DMS 273 treated with DMSO at 0.1 percent for 48 hours (cell line): ENCODE results near the gene R3HDM2.
"Not testable (repeated sequence)": the region's sequence is repeated elsewhere in the genome, so short reads cannot be mapped to it uniquely, and the experiment has no call there.

Source experiments
- DNase-seq: peaks from one replicate; lab custom pipeline; 2025; lab: John Stamatoyannopoulos, UW

The R3HDM2 gene

GRCh38 chr12:57329219-57329618 is 101.6 kb downstream of the R3HDM2 start:
- DNase-seq: no peak

GRCh38 chr12:57325395-57325794 is 105.4 kb downstream of the R3HDM2 start:
- no peak for DNase-seq

GRCh38 chr12:57323416-57323815 is 107.4 kb downstream of the R3HDM2 start:
- no peak for DNase-seq

- DNase-seq: no peak
These were observed 110.2 kb downstream of the R3HDM2 start for GRCh38 chr12:57320639-57321038.

- no peak for DNase-seq
These were observed 111.0 kb downstream of the R3HDM2 start for GRCh38 chr12:57319678-57320469.

GRCh38 chr12:57315681-57316080 is 115.2 kb downstream of the R3HDM2 start:
- DNase-seq: no peak

- not testable (repeated sequence) for DNase-seq
These were observed 118.6 kb downstream of the R3HDM2 start for GRCh38 chr12:57312287-57312686.

- no peak for DNase-seq
These were observed 121.4 kb downstream of the R3HDM2 start for GRCh38 chr12:57309420-57309819.

GRCh38 chr12:57300961-57301584 is 129.8 kb downstream of the R3HDM2 start:
- no peak for DNase-seq

- no peak for DNase-seq
These were observed 131.3 kb downstream of the R3HDM2 start for GRCh38 chr12:57299514-57300016.

GRCh38 chr12:57296291-57296690 is 134.6 kb downstream of the R3HDM2 start:
- DNase-seq: no peak

GRCh38 chr12:57282073-57282472 is 148.8 kb downstream of the R3HDM2 start:
- not testable (repeated sequence) for DNase-seq

GRCh38 chr12:57280211-57281062 is 150.4 kb downstream of the R3HDM2 start:
- DNase-seq: no peak

GRCh38 chr12:57278465-57279381 is 152.1 kb downstream of the R3HDM2 start:
- DNase-seq: no peak

- DNase-seq: no peak
These were observed 153.8 kb downstream of the R3HDM2 start for GRCh38 chr12:57276935-57277563.

- not testable (repeated sequence) for DNase-seq
These were observed 154.6 kb downstream of the R3HDM2 start for GRCh38 chr12:57276233-57276632.

GRCh38 chr12:57273516-57273915 is 157.3 kb downstream of the R3HDM2 start:
- DNase-seq: no peak

- DNase-seq: no peak
These were observed 158.3 kb downstream of the R3HDM2 start for GRCh38 chr12:57272337-57273151.

GRCh38 chr12:57270966-57271470 is 159.8 kb downstream of the R3HDM2 start:
- no peak for DNase-seq

GRCh38 chr12:57268264-57268663 is 162.6 kb downstream of the R3HDM2 start:
- DNase-seq: no peak
